Testis (tissue), 3 donors: Measurements from ENCODE around the gene C10orf53. TPM values are rescaled to one million over a fixed set of nuclear protein-coding genes. Genes with fewer than 3 reads are reported as not detected.
A peak's percentile ranks its signal among the peaks of the same experiment; 100 is the strongest.
"Not testable (repeated sequence)": the region's sequence is repeated elsewhere in the genome, so short reads cannot be mapped to it uniquely, and the experiment has no call there.

Experiments used
- DNase-seq: peaks from one replicate; pipeline ENCODE4 v3.0.0-alpha.2; 2019
- H3K27ac ChIP-seq, 2 donors: fragments of 200-600 bp; sonication (generic); one replicate each; pipeline ENCODE4 v1.5.1; 2019
- H3K27me3 ChIP-seq: fragments of 200-600 bp; sonication (generic); one replicate; pipeline ENCODE4 v1.5.1; 2019
- H3K36me3 ChIP-seq: fragments of 200-600 bp; sonication (generic); one replicate; pipeline ENCODE4 v1.5.1; 2017; ENCODE audit warnings: low read depth; ENCODE audit errors: missing control alignments
- H3K4me1 ChIP-seq: fragments of 200-600 bp; sonication (generic); one replicate; pipeline ENCODE4 v1.5.1; 2019
- H3K4me3 ChIP-seq, 2 donors: fragments of 200-600 bp; sonication (generic); one replicate each; pipeline ENCODE4 v1.5.1; 2017 to 2019
- H3K9me3 ChIP-seq: fragments of 200-600 bp; sonication (generic); one replicate; pipeline ENCODE4 v1.5.1; 2017
- CTCF ChIP-seq, 3 experiments: fragments of 450-650 bp in 2 of 3; fragments of 200-600 bp in 1 of 3; sonication (generic) in 1 of 3; IDR thresholded peaks; one replicate each; pipeline ENCODE4 v1.5.1; 2016 to 2019; ENCODE audit warnings: antibody characterized with exemption in 3 of 3, mild to moderate bottlenecking in 2 of 3, moderate library complexity in 1 of 3
- POLR2A ChIP-seq: fragments of 450-650 bp; IDR thresholded peaks from one replicate; pipeline ENCODE4 v1.6.1; 2017; ENCODE audit warnings: antibody characterized with exemption, mild to moderate bottlenecking, moderate library complexity
- WGBS, 2 donors: methylation state at CpG; one replicate each; pipeline ENCODE4 v1.1.5; 2018; 5-methylcytosine and 5-hydroxymethylcytosine counted together
- intact Hi-C: fragments of 100-400 bp; cut with DNase I; formaldehyde crosslinking; loops from one replicate; pipeline ENCODE4 v1.15.1; 2023; ENCODE audit warnings: low total_unique reads
- polyA plus RNA-seq: library from polyadenylated mRNA; stranded (reverse); fragments of 350-450 nt; fragmentation: Illumina TruSeq; extraction: RNeasy Lipid Tissue Mini Kit (QIAGEN cat#74804); gene quantifications from one replicate; pipeline ENCODE4 v1.2.3, GENCODE V29; 2014; ENCODE audit warnings: low read depth, low replicate concordance; ENCODE audit not compliant: insufficient read depth
- total RNA-seq, 2 donors: library from RNA; depleted of rRNA; stranded (reverse); fragments of >200 nt; gene quantifications; one replicate each; pipeline ENCODE4 v1.2.3, GENCODE V29; 2016

The C10orf53 gene
- total and polyA plus RNA-seq, 3 donors from 2014 or later = 14.8 to 139 (median 33.5) TPM

DNA sequence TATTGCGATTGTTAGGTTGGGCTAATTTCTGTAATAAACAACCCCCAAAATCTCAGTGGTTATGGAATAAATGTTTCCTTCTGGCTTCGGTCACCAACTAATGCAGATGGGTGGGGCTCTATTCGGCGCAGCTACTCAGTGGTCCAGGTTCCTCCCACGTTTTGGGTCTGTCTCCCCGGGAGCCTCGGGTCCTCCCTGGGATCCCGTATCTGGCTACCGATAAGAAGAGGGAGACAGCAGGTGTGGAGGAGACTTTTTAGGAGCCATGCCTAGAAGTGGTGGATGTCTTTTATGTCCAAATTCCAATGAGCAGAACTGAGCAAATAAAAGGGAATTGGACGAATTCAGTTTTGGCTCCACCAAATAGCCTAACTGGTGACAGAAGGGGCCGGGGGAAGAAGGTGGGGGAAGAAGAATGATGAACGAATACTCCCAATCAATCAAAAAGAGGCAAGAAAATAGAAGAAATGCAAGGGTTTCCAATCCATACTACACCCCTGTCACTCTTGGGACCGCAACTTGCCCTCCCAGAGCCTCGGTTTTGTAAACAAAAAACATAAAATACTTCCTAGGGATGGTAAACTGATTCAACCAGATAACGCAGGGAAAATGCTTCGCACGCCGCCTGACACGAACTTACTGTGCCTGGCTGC, 498 bp upstream of the C10orf53 start:
- Histone ChIP-seq H3K4me1 (no peaks in the 10 kb centered on the region), H3K36me3 (no peaks in the 10 kb centered on the region), H3K27ac (no peak overlapping the region), H3K9me3 (no peaks in the 10 kb centered on the region), H3K27me3 (no peaks in the 10 kb centered on the region), H3K4me3 (peak overlapping the region; percentile 4 to 24)
- 6 to 12% methylated on average over 19 of the region's 19 CpGs for WGBS, 2 donors
- intact Hi-C loops = no loop called here
- no peak for TF ChIP-seq CTCF (IDR thresholded peaks at IDR 0.05)
- no peak for TF ChIP-seq POLR2A
- no peak for DNase-seq

DNA sequence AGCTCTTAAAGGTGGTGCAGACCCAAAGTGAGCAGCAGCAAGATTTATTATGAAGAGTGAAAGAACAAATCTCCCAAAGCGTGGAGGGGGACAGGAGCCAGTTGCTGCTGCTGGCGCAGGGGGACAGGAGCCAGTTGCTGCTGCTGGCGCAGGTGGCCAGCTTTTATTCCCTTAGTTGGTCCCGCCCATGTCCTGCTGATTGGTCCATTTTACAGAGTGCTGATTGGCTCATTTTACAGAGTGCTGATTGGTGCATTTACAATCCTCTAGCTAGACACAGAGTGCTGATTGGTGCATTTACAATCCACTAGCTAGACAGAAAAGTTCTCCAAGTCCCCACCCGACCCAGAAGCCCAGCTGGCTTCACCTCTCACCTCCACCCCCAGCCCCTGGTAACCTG, 3.0 kb downstream of the C10orf53 start:
- intact Hi-C loops, H3K4me1 ChIP-seq, DNase-seq, H3K9me3 ChIP-seq, H3K27ac ChIP-seq, H3K27me3 ChIP-seq, H3K4me3 ChIP-seq, H3K36me3 ChIP-seq: not testable (repeated sequence)
- WGBS, 2 donors = 58 to 78% methylated on average over 4 to 5 of the region's 5 CpGs

GRCh38 chr10:49682879-49683278, 3.4 kb downstream of the C10orf53 start:
- H3K36me3 ChIP-seq = no peaks in the 10 kb centered on the region
- H3K9me3 ChIP-seq = no peaks in the 10 kb centered on the region
- no peak overlapping the region for H3K27ac ChIP-seq
- intact Hi-C loops = no loop called here
- TF ChIP-seq CTCF (IDR thresholded peaks at IDR 0.05) = no peak
- no peak for TF ChIP-seq POLR2A
- no peaks in the 10 kb centered on the region for H3K4me1 ChIP-seq
- no peak for DNase-seq
- no peaks in the 10 kb centered on the region for H3K27me3 ChIP-seq
- WGBS, 2 donors = 97 to 98% methylated on average over 2 of the region's 2 CpGs
- no peak overlapping the region for H3K4me3 ChIP-seq

GRCh38 chr10:49686651-49687050, 7.2 kb downstream of the C10orf53 start:
- 80 to 85% methylated on average over 4 of the region's 4 CpGs for WGBS, 2 donors
- Histone ChIP-seq H3K4me3 (no peak overlapping the region), H3K27me3 (no peaks in the 10 kb centered on the region), H3K9me3 (no peaks in the 10 kb centered on the region), H3K4me1 (no peaks in the 10 kb centered on the region), H3K27ac (no peak overlapping the region), H3K36me3 (no peaks in the 10 kb centered on the region)
- no peak for DNase-seq
- TF ChIP-seq POLR2A (no peak), CTCF (IDR thresholded peaks at IDR 0.05) (no peak)
- intact Hi-C loops = no loop called here

DNA sequence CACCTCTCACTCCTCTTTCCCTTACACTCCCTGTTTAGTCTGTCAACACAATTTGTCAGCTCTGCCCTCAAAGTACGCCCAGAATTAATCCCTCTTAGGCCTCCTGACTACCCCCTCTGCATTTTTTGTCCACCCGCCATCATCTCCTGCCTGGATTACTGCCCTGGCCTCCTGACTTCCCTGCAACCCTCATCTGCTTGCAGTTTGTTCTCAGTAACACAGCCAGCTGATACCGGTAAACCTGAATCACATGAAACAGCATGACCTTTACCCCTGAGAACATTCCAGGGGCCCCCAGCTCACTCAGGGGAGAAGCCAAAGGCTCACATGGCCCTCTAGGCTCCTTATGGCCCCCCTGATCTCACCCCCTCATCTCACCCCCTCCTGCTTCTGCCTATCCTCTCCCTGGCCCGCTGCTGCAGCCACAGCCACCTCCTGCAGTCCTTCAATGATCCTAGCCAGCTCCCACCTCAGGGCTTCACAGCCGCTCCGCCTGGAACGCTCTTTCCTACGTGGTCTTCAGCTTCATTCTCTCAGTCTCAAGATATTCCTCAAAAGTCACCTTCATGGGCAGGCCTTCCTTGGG, 8.9 kb downstream of the C10orf53 start:
- no peak for TF ChIP-seq CTCF (IDR thresholded peaks at IDR 0.05)
- Histone ChIP-seq H3K9me3 (no peaks in the 10 kb centered on the region), H3K36me3 (no peaks in the 10 kb centered on the region), H3K4me3 (no peak overlapping the region), H3K4me1 (no peaks in the 10 kb centered on the region), H3K27me3 (no peaks in the 10 kb centered on the region), H3K27ac (no peak overlapping the region)
- DNase-seq = no peak
- WGBS, 2 donors = 28 to 34% methylated on average over 8 of the region's 8 CpGs
- intact Hi-C loops = no loop called here
